Loucy (cell line): ENCODE data around the gene ARGLU1.

Experiments used
- H2AFZ ChIP-seq: fragments of 200-600 bp; sonication (generic); 2 replicates; pipeline ENCODE4 v1.6.0; 2016; ENCODE audit warnings: antibody characterized with exemption, mild to moderate bottlenecking, low read length, moderate library complexity
- H3F3A ChIP-seq: fragments of 200-600 bp; 2 replicates; pipeline ENCODE4 v1.6.0; 2016; ENCODE audit warnings: antibody characterized with exemption, low read depth, mild to moderate bottlenecking
- H3K27me3 ChIP-seq: fragments of 200-600 bp; sonication (generic); 2 replicates; pipeline ENCODE4 v1.6.1; 2014; ENCODE audit warnings: low read length, mild to moderate bottlenecking; ENCODE audit not compliant: insufficient read depth, poor library complexity, severe bottlenecking
- H3K36me3 ChIP-seq: fragments of 200-600 bp; sonication (generic); 2 replicates; pipeline ENCODE4 v1.6.1; 2016; ENCODE audit warnings: low read length; ENCODE audit not compliant: insufficient read depth
- H3K4me1 ChIP-seq: fragments of 200-600 bp; sonication (generic); 2 replicates; pipeline ENCODE4 v1.5.1; 2014; ENCODE audit warnings: low read length, mild to moderate bottlenecking; ENCODE audit not compliant: insufficient read depth, poor library complexity, severe bottlenecking
- H3K4me2 ChIP-seq: fragments of 200-600 bp; sonication (generic); 2 replicates; pipeline ENCODE4 v1.6.0; 2014; ENCODE audit warnings: antibody characterized with exemption, low read length, low read depth, mild to moderate bottlenecking; ENCODE audit not compliant: poor library complexity, severe bottlenecking
- H3K4me3 ChIP-seq: fragments of 200-600 bp; sonication (generic); 2 replicates; pipeline ENCODE4 v1.5.1; 2014; ENCODE audit warnings: low read length, mild to moderate bottlenecking, mixed read lengths; ENCODE audit not compliant: poor library complexity, severe bottlenecking
- H3K79me2 ChIP-seq: fragments of 200-600 bp; sonication (generic); 2 replicates; pipeline ENCODE4 v1.6.1; 2014; ENCODE audit warnings: low read length; ENCODE audit not compliant: insufficient read depth
- H3K9ac ChIP-seq: fragments of 200-600 bp; sonication (generic); 2 replicates; pipeline ENCODE4 v1.6.0; 2014; ENCODE audit warnings: mild to moderate bottlenecking, low read depth, low read length, moderate library complexity; ENCODE audit not compliant: poor library complexity, severe bottlenecking
- H3K9me2 ChIP-seq: fragments of 200-600 bp; sonication (generic); replicated peaks from 2 replicates; pipeline ENCODE4 v1.6.1; 2016; ENCODE audit warnings: low read depth, low read length, mixed read lengths
- H3K9me3 ChIP-seq: fragments of 200-600 bp; sonication (generic); 2 replicates; pipeline ENCODE4 v1.6.1; 2014; ENCODE audit warnings: mild to moderate bottlenecking, antibody characterized with exemption, low read length, low read depth; ENCODE audit not compliant: insufficient read depth
- H4K20me1 ChIP-seq: fragments of 200-600 bp; sonication (generic); 2 replicates; pipeline ENCODE4 v1.6.0; 2014; ENCODE audit warnings: antibody characterized with exemption, low read length, mild to moderate bottlenecking; ENCODE audit not compliant: insufficient read depth, poor library complexity, severe bottlenecking
- EZH2phosphoT487 ChIP-seq: fragments of 200-600 bp; IDR thresholded peaks from 2 replicates; pipeline ENCODE4 v1.6.1; 2018; ENCODE audit warnings: antibody characterized with exemption, mild to moderate bottlenecking, moderate library complexity, borderline replicate concordance
- TF ChIP-seq, protein P1 (sequence below): fragments of 200-600 bp; sonication (generic); conservative IDR thresholded peaks from 2 replicates; pipeline ENCODE4 v1.5.1; 2014; ENCODE audit warnings: mild to moderate bottlenecking, antibody characterized with exemption, low read length

ARGLU1 gene

DNA sequence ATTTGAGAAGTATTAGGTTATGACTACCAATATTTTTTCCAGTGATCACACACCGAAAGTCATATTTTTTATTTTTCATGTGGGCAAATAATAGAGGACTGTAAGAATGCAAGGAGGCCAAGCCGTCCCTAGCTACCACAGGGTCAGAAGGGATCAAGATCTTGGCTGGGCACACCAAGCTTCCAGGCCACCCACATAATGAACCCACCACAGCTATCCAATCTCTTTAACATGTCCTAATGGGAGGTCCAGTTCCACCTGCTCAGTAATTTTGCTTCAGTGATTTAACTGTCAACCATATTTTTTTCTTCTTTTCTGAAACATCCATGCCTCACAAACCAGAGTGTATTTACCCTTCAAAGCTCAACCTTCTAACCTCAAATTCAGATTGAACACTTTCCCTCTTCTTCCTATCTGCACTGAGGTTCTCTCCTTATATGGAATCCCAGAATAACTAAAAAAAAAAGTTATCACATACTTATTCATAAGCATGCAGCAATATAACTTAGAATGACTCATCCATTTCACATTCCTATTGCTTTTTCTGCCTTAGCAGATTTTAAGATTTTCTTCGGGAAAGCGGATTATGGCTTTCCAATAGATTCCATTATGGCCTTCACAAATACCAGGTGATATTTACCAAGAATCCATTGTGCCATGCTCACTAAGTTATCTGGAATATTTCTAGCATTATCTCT is 12.2 kb downstream of the ARGLU1 start:
- no peaks in the 10 kb centered on the region for H3K27me3 ChIP-seq
- H3F3A ChIP-seq = no peaks in the 10 kb centered on the region
- H2AFZ ChIP-seq = no peak overlapping the region
- peaks cover 8% of the 10 kb centered on the region for H3K4me1 ChIP-seq
- no peak overlapping the region for H3K4me3 ChIP-seq
- H3K4me2 ChIP-seq = no peak overlapping the region
- H3K79me2 ChIP-seq = peaks cover 98% of the 10 kb centered on the region
- no peak for TF ChIP-seq EZH2phosphoT487
- TF ChIP-seq, protein P1, sequence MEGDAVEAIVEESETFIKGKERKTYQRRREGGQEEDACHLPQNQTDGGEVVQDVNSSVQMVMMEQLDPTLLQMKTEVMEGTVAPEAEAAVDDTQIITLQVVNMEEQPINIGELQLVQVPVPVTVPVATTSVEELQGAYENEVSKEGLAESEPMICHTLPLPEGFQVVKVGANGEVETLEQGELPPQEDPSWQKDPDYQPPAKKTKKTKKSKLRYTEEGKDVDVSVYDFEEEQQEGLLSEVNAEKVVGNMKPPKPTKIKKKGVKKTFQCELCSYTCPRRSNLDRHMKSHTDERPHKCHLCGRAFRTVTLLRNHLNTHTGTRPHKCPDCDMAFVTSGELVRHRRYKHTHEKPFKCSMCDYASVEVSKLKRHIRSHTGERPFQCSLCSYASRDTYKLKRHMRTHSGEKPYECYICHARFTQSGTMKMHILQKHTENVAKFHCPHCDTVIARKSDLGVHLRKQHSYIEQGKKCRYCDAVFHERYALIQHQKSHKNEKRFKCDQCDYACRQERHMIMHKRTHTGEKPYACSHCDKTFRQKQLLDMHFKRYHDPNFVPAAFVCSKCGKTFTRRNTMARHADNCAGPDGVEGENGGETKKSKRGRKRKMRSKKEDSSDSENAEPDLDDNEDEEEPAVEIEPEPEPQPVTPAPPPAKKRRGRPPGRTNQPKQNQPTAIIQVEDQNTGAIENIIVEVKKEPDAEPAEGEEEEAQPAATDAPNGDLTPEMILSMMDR = no peak
- no peaks in the 10 kb centered on the region for H3K9me3 ChIP-seq
- peaks cover 90% of the 10 kb centered on the region for H3K36me3 ChIP-seq
- H3K9ac ChIP-seq = no peak overlapping the region
- peaks cover 99% of the 10 kb centered on the region for H4K20me1 ChIP-seq
- H3K9me2 ChIP-seq = no peaks in the 10 kb centered on the region

DNA sequence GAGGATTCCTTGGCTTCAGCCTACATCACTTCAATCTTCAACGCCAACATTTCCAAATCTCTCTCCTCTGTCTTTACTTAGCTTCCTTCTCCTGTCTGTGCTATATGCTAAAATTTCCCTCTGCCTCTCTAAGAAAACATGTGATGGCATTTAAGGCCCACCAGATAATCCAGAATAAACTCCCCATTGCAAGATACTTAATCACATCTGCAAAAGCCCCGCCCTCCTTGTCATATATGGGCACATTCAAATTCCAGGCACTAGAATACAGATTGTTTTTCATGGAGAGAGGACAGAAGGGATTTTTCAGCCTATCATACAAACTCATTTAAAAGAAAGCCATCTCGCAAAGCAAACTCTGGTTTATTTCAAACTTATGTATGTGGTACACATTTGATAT is 16.2 kb downstream of the ARGLU1 start:
- no peaks in the 10 kb centered on the region for H3K9me2 ChIP-seq
- no peak overlapping the region for H3K4me2 ChIP-seq
- H3F3A ChIP-seq = no peaks in the 10 kb centered on the region
- no peaks in the 10 kb centered on the region for H3K9me3 ChIP-seq
- no peak overlapping the region for H3K9ac ChIP-seq
- no peaks in the 10 kb centered on the region for H3K4me1 ChIP-seq
- H3K27me3 ChIP-seq = no peaks in the 10 kb centered on the region
- no peak for TF ChIP-seq EZH2phosphoT487
- TF ChIP-seq, protein P1 = no peak
- H3K36me3 ChIP-seq = peaks cover 96% of the 10 kb centered on the region
- peaks cover 96% of the 10 kb centered on the region for H3K79me2 ChIP-seq
- H2AFZ ChIP-seq = no peak overlapping the region
- no peak overlapping the region for H3K4me3 ChIP-seq
- peaks cover 98% of the 10 kb centered on the region for H4K20me1 ChIP-seq

DNA sequence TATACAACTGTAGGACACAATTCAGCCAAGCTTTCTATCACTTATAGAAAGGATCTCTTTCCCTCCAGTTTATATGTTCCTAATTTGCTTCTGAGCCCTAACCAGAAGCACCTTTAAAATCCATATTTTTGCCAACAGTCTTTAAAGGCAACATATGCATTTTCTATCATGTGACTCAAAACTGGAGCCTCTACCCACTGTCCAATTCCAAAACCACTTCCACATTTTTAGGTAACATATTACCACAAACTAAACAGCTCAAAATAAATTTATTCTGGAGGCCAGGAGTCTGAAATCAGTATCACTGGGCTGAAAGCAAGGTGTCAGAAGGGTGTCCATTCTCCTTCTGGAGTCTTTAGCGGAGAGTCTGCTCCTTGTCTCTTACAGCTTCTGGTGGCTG is 16.6 kb downstream of the ARGLU1 start:
- Histone ChIP-seq H3K4me1 (no peaks in the 10 kb centered on the region), H3K9me2 (no peaks in the 10 kb centered on the region), H4K20me1 (peaks cover 98% of the 10 kb centered on the region), H3K27me3 (no peaks in the 10 kb centered on the region), H3K4me2 (no peak overlapping the region), H3K79me2 (peaks cover 96% of the 10 kb centered on the region), H3K9ac (no peak overlapping the region), H3F3A (no peaks in the 10 kb centered on the region), H3K9me3 (no peaks in the 10 kb centered on the region), H2AFZ (no peak overlapping the region), H3K36me3 (peaks cover 96% of the 10 kb centered on the region), H3K4me3 (no peak overlapping the region)
- TF ChIP-seq EZH2phosphoT487 = no peak
- TF ChIP-seq, protein P1 = no peak
